Prostate gland (tissue), 2 donors: ENCODE data around the gene UXS1.

Experiments
- POLR2A ChIP-seq: fragments of 450-650 bp; IDR thresholded peaks from one replicate; pipeline ENCODE4 v1.6.1; 2016; ENCODE audit warnings: antibody characterized with exemption, mild to moderate bottlenecking
- POLR2AphosphoS5 ChIP-seq: sonication (generic); formaldehyde crosslinking; IDR thresholded peaks from one replicate; pipeline ENCODE4 v1.6.1; 2017; ENCODE audit warnings: antibody characterized with exemption
- TF ChIP-seq, protein P1 (sequence below), 4 experiments: fragments of 200-600 bp in 2 of 4; fragments of 450-650 bp in 2 of 4; sonication (generic) in 2 of 4; IDR thresholded peaks; 1 replicate in 3 of 4; 2 replicates in 1 of 4; pipeline ENCODE4 v1.5.1; 2016 to 2019; ENCODE audit warnings: antibody characterized with exemption in 4 of 4, mild to moderate bottlenecking in 2 of 4, moderate library complexity in 2 of 4

- TF ChIP-seq POLR2AphosphoS5 (no peak), POLR2A (no peak)
- TF ChIP-seq, protein P1, sequence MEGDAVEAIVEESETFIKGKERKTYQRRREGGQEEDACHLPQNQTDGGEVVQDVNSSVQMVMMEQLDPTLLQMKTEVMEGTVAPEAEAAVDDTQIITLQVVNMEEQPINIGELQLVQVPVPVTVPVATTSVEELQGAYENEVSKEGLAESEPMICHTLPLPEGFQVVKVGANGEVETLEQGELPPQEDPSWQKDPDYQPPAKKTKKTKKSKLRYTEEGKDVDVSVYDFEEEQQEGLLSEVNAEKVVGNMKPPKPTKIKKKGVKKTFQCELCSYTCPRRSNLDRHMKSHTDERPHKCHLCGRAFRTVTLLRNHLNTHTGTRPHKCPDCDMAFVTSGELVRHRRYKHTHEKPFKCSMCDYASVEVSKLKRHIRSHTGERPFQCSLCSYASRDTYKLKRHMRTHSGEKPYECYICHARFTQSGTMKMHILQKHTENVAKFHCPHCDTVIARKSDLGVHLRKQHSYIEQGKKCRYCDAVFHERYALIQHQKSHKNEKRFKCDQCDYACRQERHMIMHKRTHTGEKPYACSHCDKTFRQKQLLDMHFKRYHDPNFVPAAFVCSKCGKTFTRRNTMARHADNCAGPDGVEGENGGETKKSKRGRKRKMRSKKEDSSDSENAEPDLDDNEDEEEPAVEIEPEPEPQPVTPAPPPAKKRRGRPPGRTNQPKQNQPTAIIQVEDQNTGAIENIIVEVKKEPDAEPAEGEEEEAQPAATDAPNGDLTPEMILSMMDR (IDR thresholded peaks at IDR 0.05) = no peak
Observed at GRCh38 chr2:106184394-106184793, 9.7 kb downstream of the UXS1 start.
